ENCODE data around the gene TANC1.

TANC1 gene

DNA sequence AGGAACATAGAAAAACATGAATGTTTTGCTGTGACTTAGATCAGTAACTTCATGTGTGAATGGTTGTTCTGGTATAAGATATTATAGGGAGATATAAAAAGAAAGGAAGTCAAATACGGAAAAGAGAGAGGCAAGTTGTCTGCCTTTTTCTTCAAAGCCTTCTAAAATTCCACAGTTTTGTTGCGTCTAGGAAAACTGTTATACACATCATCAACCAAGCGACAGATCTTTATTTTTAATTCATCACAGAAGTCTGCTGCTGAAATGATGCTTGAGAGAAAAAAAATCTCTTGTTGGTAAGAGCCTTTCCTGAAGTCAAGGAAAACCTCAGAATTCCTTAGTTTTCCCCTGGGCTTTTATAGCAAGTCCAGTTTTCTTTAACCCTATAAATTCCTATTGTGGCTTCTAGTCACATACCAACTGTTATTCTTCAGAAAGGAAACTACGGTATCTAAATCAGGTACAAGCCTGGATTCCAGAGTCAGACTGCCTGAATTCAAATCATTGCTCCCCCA lies 36.3 kb upstream of the TANC1 start:
- Histone ChIP-seq H3K9me3 (ENCODE audit: insufficient read depth, low read depth, low read length) (no peaks in the 10 kb centered on the region), H3K36me3 (ENCODE audit: insufficient read depth, low read length) (no peaks in the 10 kb centered on the region), H3K4me1 (ENCODE audit: insufficient read depth, low read length, poor library complexity, severe bottlenecking) (no peaks in the 10 kb centered on the region), H3K4me3 (ENCODE audit: low read length, poor library complexity, severe bottlenecking) (no peak overlapping the region), H2AFZ (ENCODE audit: low read length) (no peak overlapping the region), H3F3A (ENCODE audit: low read depth) (no peaks in the 10 kb centered on the region), H3K9ac (ENCODE audit: low read depth, low read length, poor library complexity, severe bottlenecking) (no peak overlapping the region), H3K79me2 (ENCODE audit: insufficient read depth, low read length) (no peaks in the 10 kb centered on the region), H3K4me2 (ENCODE audit: low read depth, low read length, poor library complexity, severe bottlenecking) (no peak overlapping the region), H3K27me3 (ENCODE audit: insufficient read depth, low read length, poor library complexity, severe bottlenecking) (no peaks in the 10 kb centered on the region), H3K9me2 (replicated peaks; ENCODE audit: low read depth, low read length) (no peaks in the 10 kb centered on the region), H4K20me1 (ENCODE audit: insufficient read depth, low read length, poor library complexity, severe bottlenecking) (no peaks in the 10 kb centered on the region)
- TF ChIP-seq EZH2phosphoT487 (IDR thresholded peaks at IDR 0.05; ENCODE audit: borderline replicate concordance): no peak
- TF ChIP-seq, protein P1, sequence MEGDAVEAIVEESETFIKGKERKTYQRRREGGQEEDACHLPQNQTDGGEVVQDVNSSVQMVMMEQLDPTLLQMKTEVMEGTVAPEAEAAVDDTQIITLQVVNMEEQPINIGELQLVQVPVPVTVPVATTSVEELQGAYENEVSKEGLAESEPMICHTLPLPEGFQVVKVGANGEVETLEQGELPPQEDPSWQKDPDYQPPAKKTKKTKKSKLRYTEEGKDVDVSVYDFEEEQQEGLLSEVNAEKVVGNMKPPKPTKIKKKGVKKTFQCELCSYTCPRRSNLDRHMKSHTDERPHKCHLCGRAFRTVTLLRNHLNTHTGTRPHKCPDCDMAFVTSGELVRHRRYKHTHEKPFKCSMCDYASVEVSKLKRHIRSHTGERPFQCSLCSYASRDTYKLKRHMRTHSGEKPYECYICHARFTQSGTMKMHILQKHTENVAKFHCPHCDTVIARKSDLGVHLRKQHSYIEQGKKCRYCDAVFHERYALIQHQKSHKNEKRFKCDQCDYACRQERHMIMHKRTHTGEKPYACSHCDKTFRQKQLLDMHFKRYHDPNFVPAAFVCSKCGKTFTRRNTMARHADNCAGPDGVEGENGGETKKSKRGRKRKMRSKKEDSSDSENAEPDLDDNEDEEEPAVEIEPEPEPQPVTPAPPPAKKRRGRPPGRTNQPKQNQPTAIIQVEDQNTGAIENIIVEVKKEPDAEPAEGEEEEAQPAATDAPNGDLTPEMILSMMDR (conservative IDR thresholded peaks at IDR 0.05; ENCODE audit: low read length): no peak

DNA sequence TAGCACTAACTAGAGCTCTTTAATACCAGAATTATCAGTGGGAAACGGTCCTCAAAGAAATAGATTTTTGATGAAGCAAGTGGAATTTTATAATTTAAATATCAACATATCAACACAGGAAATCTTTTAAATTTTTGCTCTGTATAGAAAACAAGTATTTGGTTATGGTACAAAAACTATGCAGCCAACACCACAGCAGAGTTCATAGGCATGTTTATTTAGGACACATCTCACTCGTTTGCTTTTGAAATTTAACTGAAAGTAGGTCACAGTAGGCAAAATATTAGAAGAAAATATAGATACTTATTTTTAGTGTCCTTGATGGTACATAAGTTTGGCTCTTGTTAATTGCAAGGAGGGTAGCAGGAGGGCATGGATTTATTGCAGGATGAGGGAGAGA lies 34.3 kb upstream of the TANC1 start:
- TF ChIP-seq, protein P1 (conservative IDR thresholded peaks at IDR 0.05; ENCODE audit: low read length): no peak
- TF ChIP-seq EZH2phosphoT487 (IDR thresholded peaks at IDR 0.05; ENCODE audit: borderline replicate concordance): no peak
- Histone ChIP-seq H3K4me1 (ENCODE audit: insufficient read depth, low read length, poor library complexity, severe bottlenecking) (no peaks in the 10 kb centered on the region), H3F3A (ENCODE audit: low read depth) (no peaks in the 10 kb centered on the region), H4K20me1 (ENCODE audit: insufficient read depth, low read length, poor library complexity, severe bottlenecking) (no peaks in the 10 kb centered on the region), H3K9ac (ENCODE audit: low read depth, low read length, poor library complexity, severe bottlenecking) (no peak overlapping the region), H3K9me2 (replicated peaks; ENCODE audit: low read depth, low read length) (no peaks in the 10 kb centered on the region), H2AFZ (ENCODE audit: low read length) (no peak overlapping the region), H3K9me3 (ENCODE audit: insufficient read depth, low read depth, low read length) (no peaks in the 10 kb centered on the region), H3K4me3 (ENCODE audit: low read length, poor library complexity, severe bottlenecking) (no peak overlapping the region), H3K27me3 (ENCODE audit: insufficient read depth, low read length, poor library complexity, severe bottlenecking) (no peaks in the 10 kb centered on the region), H3K79me2 (ENCODE audit: insufficient read depth, low read length) (no peaks in the 10 kb centered on the region), H3K4me2 (ENCODE audit: low read depth, low read length, poor library complexity, severe bottlenecking) (no peak overlapping the region), H3K36me3 (ENCODE audit: insufficient read depth, low read length) (no peaks in the 10 kb centered on the region)

DNA sequence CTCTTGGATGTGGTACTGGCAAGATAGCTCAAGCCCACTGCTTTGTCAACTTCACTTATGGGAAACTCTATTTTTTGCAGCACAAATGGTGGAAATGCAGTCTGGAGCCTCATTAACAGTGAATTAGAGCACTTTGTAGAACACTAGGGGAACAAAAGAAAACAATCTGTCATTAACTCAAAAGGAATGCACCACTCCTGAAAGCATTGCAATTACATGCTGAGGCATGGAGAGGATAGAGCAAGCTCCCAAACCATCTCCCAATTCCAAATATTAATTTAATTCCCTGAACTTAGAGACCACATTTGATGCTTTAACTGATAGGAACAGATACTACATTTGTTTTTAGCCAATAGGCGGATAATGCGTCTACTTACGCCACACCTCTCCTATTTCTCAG lies 32.8 kb upstream of the TANC1 start:
- Histone ChIP-seq H3K36me3 (ENCODE audit: insufficient read depth, low read length) (no peaks in the 10 kb centered on the region), H3K4me3 (ENCODE audit: low read length, poor library complexity, severe bottlenecking) (no peak overlapping the region), H4K20me1 (ENCODE audit: insufficient read depth, low read length, poor library complexity, severe bottlenecking) (no peaks in the 10 kb centered on the region), H3K9me3 (ENCODE audit: insufficient read depth, low read depth, low read length) (no peaks in the 10 kb centered on the region), H3K4me2 (ENCODE audit: low read depth, low read length, poor library complexity, severe bottlenecking) (no peak overlapping the region), H3K27me3 (ENCODE audit: insufficient read depth, low read length, poor library complexity, severe bottlenecking) (no peaks in the 10 kb centered on the region), H2AFZ (ENCODE audit: low read length) (no peak overlapping the region), H3F3A (ENCODE audit: low read depth) (no peaks in the 10 kb centered on the region), H3K9ac (ENCODE audit: low read depth, low read length, poor library complexity, severe bottlenecking) (no peak overlapping the region), H3K4me1 (ENCODE audit: insufficient read depth, low read length, poor library complexity, severe bottlenecking) (no peaks in the 10 kb centered on the region), H3K79me2 (ENCODE audit: insufficient read depth, low read length) (no peaks in the 10 kb centered on the region), H3K9me2 (replicated peaks; ENCODE audit: low read depth, low read length) (no peaks in the 10 kb centered on the region)
- TF ChIP-seq, protein P1 (conservative IDR thresholded peaks at IDR 0.05; ENCODE audit: low read length): no peak
- no peak for TF ChIP-seq EZH2phosphoT487 (IDR thresholded peaks at IDR 0.05; ENCODE audit: borderline replicate concordance)
